ENCODE measurements around the gene PRCP. TPM values are rescaled to one million over a fixed set of nuclear protein-coding genes. Genes with fewer than 3 reads are reported as not detected.

PRCP gene
- total and polyA plus RNA-seq, 2 donors (not counting 3 experiments of a cell fraction or from before 2014, with no cell fraction given) = 170 to 277 TPM

GRCh38 chr11:82895437-82896091 is 4.7 kb downstream of the PRCP start:
- peaks cover 51% of the 10 kb centered on the region for H3K79me2 ChIP-seq (ENCODE audit: control insufficient read depth, insufficient read depth, low read length)
- H3K4me3 ChIP-seq (replicated peaks in 1 of 3; ENCODE audit: insufficient read depth in 1 of 3, low read depth in 1 of 3, low read length in 3 of 3) = no peak overlapping the region
- BruUV-seq (replicated peaks) = no TSS peak
- H3K9me3 ChIP-seq (replicated peaks; ENCODE audit: control insufficient read depth, insufficient read depth, low read length) = no peaks in the 10 kb centered on the region
- peaks cover 30% of the 10 kb centered on the region for H3K4me1 ChIP-seq (ENCODE audit: control insufficient read depth, extremely low read depth, insufficient read depth, low read length)
- H2AFZ ChIP-seq (ENCODE audit: low read depth, low read length) = no peak overlapping the region
- ChIA-PET CTCF (interaction anchor here (1.1 to 1.5 kb wide), 3 partner anchors 10 to 28 kb away, joined by 3 to 14 read pairs (median 4); no protein-coding TSS in a partner anchor), POLR2A (no interaction called here)
- H3K36me3 ChIP-seq (ENCODE audit: control insufficient read depth in 2 of 2, extremely low read depth in 1 of 2, insufficient read depth in 2 of 2, low read length in 2 of 2) = peaks cover 0 to 3% of the 10 kb centered on the region in 2 experiments
- dilution Hi-C loops (cut with MboI; ENCODE audit: extremely low pct_ligation_motif_present, low sequenced_read_pairs) (no loop called here), intact Hi-C loops (cut with micrococcal nuclease) (no loop called here)
- FAIRE-seq (no peak), DNase-seq (ENCODE audit: low read depth, low spot score) (no peak)
- H3K4me2 ChIP-seq (ENCODE audit: insufficient read depth, low read length) = peak overlapping the region; percentile 10
- H3K27me3 ChIP-seq (ENCODE audit: control insufficient read depth in 2 of 2, insufficient read depth in 2 of 2, low read length in 2 of 2) = no peaks in the 10 kb centered on the region
- TF ChIP-seq MYC (IDR thresholded peaks at IDR 0.05; ENCODE audit: low read depth, low read length) = no peak
- TF ChIP-seq GATA2 (IDR thresholded peaks at IDR 0.05; ENCODE audit: insufficient read depth, insufficient read length, low read depth, low read length) = no peak
- no peak for TF ChIP-seq JUN (IDR thresholded peaks at IDR 0.05; ENCODE audit: borderline replicate concordance, insufficient read depth, insufficient read length, low read depth)
- no peak overlapping the region for H3K9ac ChIP-seq (replicated peaks; ENCODE audit: extremely low read depth, insufficient read depth, low read length)
- H3K9me1 ChIP-seq (replicated peaks; ENCODE audit: control insufficient read depth, extremely low read depth, insufficient read depth, low read length) = no peaks in the 10 kb centered on the region
- no peaks in the 10 kb centered on the region for H4K20me1 ChIP-seq (replicated peaks; ENCODE audit: control insufficient read depth, extremely low read depth, insufficient read depth, low read length)
- no peak overlapping the region for H3K27ac ChIP-seq (ENCODE audit: insufficient read depth, low read depth, low read length)

GRCh38 chr11:82892611-82893169 is 7.5 kb downstream of the PRCP start:
- H4K20me1 ChIP-seq (replicated peaks; ENCODE audit: control insufficient read depth, extremely low read depth, insufficient read depth, low read length) = no peaks in the 10 kb centered on the region
- H3K79me2 ChIP-seq (ENCODE audit: control insufficient read depth, insufficient read depth, low read length) = peaks cover 46% of the 10 kb centered on the region
- H3K9me3 ChIP-seq (replicated peaks; ENCODE audit: control insufficient read depth, insufficient read depth, low read length) = no peaks in the 10 kb centered on the region
- no peak overlapping the region for H3K4me3 ChIP-seq (replicated peaks in 1 of 3; ENCODE audit: insufficient read depth in 1 of 3, low read depth in 1 of 3, low read length in 3 of 3)
- FAIRE-seq (no peak), DNase-seq (ENCODE audit: low read depth, low spot score) (no peak)
- no peaks in the 10 kb centered on the region for H3K27me3 ChIP-seq (ENCODE audit: control insufficient read depth in 2 of 2, insufficient read depth in 2 of 2, low read length in 2 of 2)
- no peak for TF ChIP-seq MYC (IDR thresholded peaks at IDR 0.05; ENCODE audit: low read depth, low read length)
- TF ChIP-seq JUN (IDR thresholded peaks at IDR 0.05; ENCODE audit: borderline replicate concordance, insufficient read depth, insufficient read length, low read depth) = no peak
- TF ChIP-seq POLR2A (IDR thresholded peaks at IDR 0.05; ENCODE audit: low read depth, low read length) = no peak
- TF ChIP-seq GATA2 (IDR thresholded peaks at IDR 0.05; ENCODE audit: insufficient read depth, insufficient read length, low read depth, low read length) = no peak
- no peak for TF ChIP-seq POLR2AphosphoS5 (IDR thresholded peaks at IDR 0.05; ENCODE audit: insufficient read depth, low read depth, low read length)
- no peak for TF ChIP-seq CTCF (IDR thresholded peaks at IDR 0.05; ENCODE audit: extremely low read depth in 1 of 2, insufficient read depth in 1 of 2, low read depth in 1 of 2, low read length in 2 of 2)
- peaks cover 41% of the 10 kb centered on the region for H3K4me1 ChIP-seq (ENCODE audit: control insufficient read depth, extremely low read depth, insufficient read depth, low read length)
- no peak overlapping the region for H3K27ac ChIP-seq (ENCODE audit: insufficient read depth, low read depth, low read length)
- CTCF ChIA-PET = interaction anchor here (0.9 to 5.1 kb wide), 3 partner anchors 25 to 175 kb away, joined by 3 to 38 read pairs (median 7); no protein-coding TSS in a partner anchor
- POLR2A ChIA-PET = interaction anchor here (0.5 kb wide), 1 partner anchor 165 kb away, joined by 3 read pairs; no protein-coding TSS in a partner anchor
- dilution Hi-C loops (cut with MboI; ENCODE audit: extremely low pct_ligation_motif_present, low sequenced_read_pairs) = no loop called here
- no TSS peak for BruUV-seq (replicated peaks)
- no peak overlapping the region for H2AFZ ChIP-seq (ENCODE audit: low read depth, low read length)
- H3K36me3 ChIP-seq (ENCODE audit: control insufficient read depth in 2 of 2, extremely low read depth in 1 of 2, insufficient read depth in 2 of 2, low read length in 2 of 2) = peaks cover 0 to 3% of the 10 kb centered on the region in 2 experiments
- H3K9me1 ChIP-seq (replicated peaks; ENCODE audit: control insufficient read depth, extremely low read depth, insufficient read depth, low read length) = no peaks in the 10 kb centered on the region
- intact Hi-C loops (cut with micrococcal nuclease) = no loop called here
- H3K4me2 ChIP-seq (ENCODE audit: insufficient read depth, low read length) = no peak overlapping the region
- H3K9ac ChIP-seq (replicated peaks; ENCODE audit: extremely low read depth, insufficient read depth, low read length) = no peak overlapping the region

Data from endothelial cell of umbilical vein (primary cell).